ENCODE measurements around the gene PFKFB4.

DNA sequence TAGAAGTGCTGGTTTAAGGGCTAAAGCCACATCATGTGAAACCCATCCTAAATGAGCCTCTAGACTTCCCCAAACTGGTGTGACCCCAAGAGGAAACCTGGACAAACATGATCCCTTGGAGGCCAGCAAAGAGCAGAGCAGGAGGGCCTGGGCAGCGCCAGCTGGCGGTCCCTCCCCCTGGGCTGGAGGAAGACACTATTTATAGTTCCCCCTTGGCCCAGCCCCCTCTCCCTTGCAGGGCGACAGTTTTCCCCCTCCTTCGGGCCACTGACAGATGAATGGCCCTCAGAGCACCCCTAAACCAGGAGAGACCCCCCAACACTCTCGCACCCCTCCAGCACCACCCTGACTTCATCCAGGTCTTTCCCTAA is 4.0 kb upstream of the PFKFB4 start:
- no peak for TF ChIP-seq MEIS2 (IDR thresholded peaks at IDR 0.05; ENCODE audit: partially characterized antibody)
- no peak for TF ChIP-seq CTBP1 (IDR thresholded peaks at IDR 0.05; ENCODE audit: borderline replicate concordance)
- TF ChIP-seq POLR3A (IDR thresholded peaks at IDR 0.05; ENCODE audit: borderline replicate concordance, extremely low read depth, insufficient read depth, insufficient read length): no peak
- TF ChIP-seq, protein P1, sequence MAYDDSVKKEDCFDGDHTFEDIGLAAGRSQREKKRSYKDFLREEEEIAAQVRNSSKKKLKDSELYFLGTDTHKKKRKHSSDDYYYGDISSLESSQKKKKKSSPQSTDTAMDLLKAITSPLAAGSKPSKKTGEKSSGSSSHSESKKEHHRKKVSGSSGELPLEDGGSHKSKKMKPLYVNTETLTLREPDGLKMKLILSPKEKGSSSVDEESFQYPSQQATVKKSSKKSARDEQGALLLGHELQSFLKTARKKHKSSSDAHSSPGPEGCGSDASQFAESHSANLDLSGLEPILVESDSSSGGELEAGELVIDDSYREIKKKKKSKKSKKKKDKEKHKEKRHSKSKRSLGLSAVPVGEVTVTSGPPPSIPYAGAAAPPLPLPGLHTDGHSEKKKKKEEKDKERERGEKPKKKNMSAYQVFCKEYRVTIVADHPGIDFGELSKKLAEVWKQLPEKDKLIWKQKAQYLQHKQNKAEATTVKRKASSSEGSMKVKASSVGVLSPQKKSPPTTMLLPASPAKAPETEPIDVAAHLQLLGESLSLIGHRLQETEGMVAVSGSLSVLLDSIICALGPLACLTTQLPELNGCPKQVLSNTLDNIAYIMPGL (CRISPR knock-in tag; IDR thresholded peaks at IDR 0.05): no peak
- no peak for TF ChIP-seq ILF3 (IDR thresholded peaks at IDR 0.05; ENCODE audit: borderline replicate concordance)
- no peak for TF ChIP-seq CTCF (IDR thresholded peaks at IDR 0.05 in 2 of 3, conservative IDR thresholded peaks at IDR 0.05 in 1 of 3; ENCODE audit: insufficient read depth in 2 of 3, low read depth in 1 of 3, low read length in 3 of 3)
- no peak for TF ChIP-seq MAFK (IDR thresholded peaks at IDR 0.05; ENCODE audit: low read length)
- no peak for TF ChIP-seq EZH2 (IDR thresholded peaks at IDR 0.05; ENCODE audit: borderline replicate concordance, low read depth, low read length)
- TF ChIP-seq, protein P2, sequence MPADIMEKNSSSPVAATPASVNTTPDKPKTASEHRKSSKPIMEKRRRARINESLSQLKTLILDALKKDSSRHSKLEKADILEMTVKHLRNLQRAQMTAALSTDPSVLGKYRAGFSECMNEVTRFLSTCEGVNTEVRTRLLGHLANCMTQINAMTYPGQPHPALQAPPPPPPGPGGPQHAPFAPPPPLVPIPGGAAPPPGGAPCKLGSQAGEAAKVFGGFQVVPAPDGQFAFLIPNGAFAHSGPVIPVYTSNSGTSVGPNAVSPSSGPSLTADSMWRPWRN (IDR thresholded peaks at IDR 0.05; ENCODE audit: low read depth): no peak
- TF ChIP-seq ZNF274 (IDR thresholded peaks at IDR 0.05; ENCODE audit: borderline replicate concordance, low read depth, low read length): no peak
- TF ChIP-seq EWSR1 (IDR thresholded peaks at IDR 0.05; ENCODE audit: borderline replicate concordance, low read depth, partially characterized antibody): no peak
- no peak for TF ChIP-seq TAF1 (IDR thresholded peaks at IDR 0.05; ENCODE audit: control insufficient read depth, extremely low read depth, insufficient read depth, low read length, severe bottlenecking)
- TF ChIP-seq ZNF76 (CRISPR knock-in tag; IDR thresholded peaks at IDR 0.05; ENCODE audit: borderline replicate concordance): no peak

All from K562 (cell line).